ENCODE results near the gene WNT5A.

WNT5A gene

GRCh38 chr3:55442861-55443260 lies 44.2 kb downstream of the WNT5A start:
- DNase-seq: no peak

- DNase-seq: no peak
These were observed 45.6 kb downstream of the WNT5A start for GRCh38 chr3:55441499-55441898.

GRCh38 chr3:55440104-55440708 lies 46.9 kb downstream of the WNT5A start:
- no peak for DNase-seq

GRCh38 chr3:55439657-55440056 lies 47.4 kb downstream of the WNT5A start:
- no peak for DNase-seq

GRCh38 chr3:55436644-55437043 lies 50.5 kb downstream of the WNT5A start:
- DNase-seq: no peak

- no peak for DNase-seq
These were observed 51.6 kb downstream of the WNT5A start for GRCh38 chr3:55435491-55435890.

- DNase-seq: no peak
These were observed 52.3 kb downstream of the WNT5A start for GRCh38 chr3:55434789-55435188.

GRCh38 chr3:55431041-55431440 lies 56.1 kb downstream of the WNT5A start:
- no peak for DNase-seq

- DNase-seq: no peak
These were observed 59.4 kb downstream of the WNT5A start for GRCh38 chr3:55427739-55428138.

- DNase-seq: no peak
These were observed 60.6 kb downstream of the WNT5A start for GRCh38 chr3:55426486-55426885.

- no peak for DNase-seq
These were observed 63.3 kb downstream of the WNT5A start for GRCh38 chr3:55423782-55424181.

- DNase-seq: no peak
These were observed 69.9 kb downstream of the WNT5A start for GRCh38 chr3:55417211-55417610.

- no peak for DNase-seq
These were observed 70.7 kb downstream of the WNT5A start for GRCh38 chr3:55416331-55416821.

Measured in stimulated activated CD4-positive, alpha-beta T cell treated with anti-CD3 and anti-CD28 coated beads, Interleukin-12 subunit alpha, Interleukin-12 subunit beta, amount 100 ng/mL, for 4 hours (primary cell).